Esophagus squamous epithelium (tissue), 4 donors: ENCODE data around the gene COMMD1.

Experiments used
- CTCF ChIP-seq, 6 experiments: fragments of 450-650 bp in 4 of 6; fragments of 200-600 bp in 2 of 6; sonication (generic) in 2 of 6; IDR thresholded peaks; one replicate each; pipeline ENCODE4 v1.5.1; 2016 to 2019; ENCODE audit warnings: antibody characterized with exemption in 6 of 6, mild to moderate bottlenecking in 4 of 6, moderate library complexity in 4 of 6
- POLR2A ChIP-seq, 4 donors: fragments of 450-650 bp; IDR thresholded peaks; one replicate each; pipeline ENCODE4 v1.6.1; 2017; ENCODE audit warnings: antibody characterized with exemption in 4 of 4, mild to moderate bottlenecking in 4 of 4, moderate library complexity in 3 of 4

- TF ChIP-seq CTCF (IDR thresholded peaks at IDR 0.05) (peak in 1 of 6 experiments; percentile 19), POLR2A (IDR thresholded peaks at IDR 0.05) (peak in 3 of 4 donors; percentile 51 to 79 (median 57))
Observed at GRCh38 chr2:61888267-61889055, 17.0 kb upstream of the COMMD1 start, which contains the start of gene CCT4.
